ENCODE measurements around the gene VPS13D. TPM values are rescaled to one million over a fixed set of nuclear protein-coding genes. Genes with fewer than 3 reads are reported as not detected.

The VPS13D gene
- polyA plus RNA-seq, 1 of the 3 experiments (the other 2 are of a cell fraction), result 15.0 TPM

DNA sequence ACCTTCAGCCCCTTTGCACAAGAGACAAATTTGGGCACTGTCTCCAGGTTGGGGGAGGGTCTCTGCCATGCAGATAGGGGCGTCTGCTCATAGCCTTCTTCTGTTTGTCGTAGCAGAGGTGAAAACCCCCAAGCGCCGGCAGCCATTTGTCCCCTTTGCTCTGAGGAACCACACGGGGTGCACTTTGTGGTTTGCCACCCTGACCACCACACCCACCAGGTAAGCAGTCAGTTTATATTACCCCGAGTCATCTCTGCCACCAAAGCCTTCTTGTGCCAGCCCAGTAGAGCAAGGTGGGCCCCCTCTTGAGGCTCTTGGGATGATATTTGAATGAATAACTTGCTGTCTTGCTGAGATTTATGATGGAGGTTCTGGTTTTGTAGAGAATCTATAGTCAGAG is 111.8 kb downstream of the VPS13D start:
- Histone ChIP-seq H3K9me3 (no peaks in the 10 kb centered on the region), H3K4me2 (no peak overlapping the region), H4K20me1 (ENCODE audit: insufficient read depth) (no peaks in the 10 kb centered on the region), H3K36me3 (replicated peaks in 1 of 2; ENCODE audit: control insufficient read depth in 1 of 2, insufficient read depth in 2 of 2, low read length in 1 of 2) (peaks cover 41 to 52% of the 10 kb centered on the region in 2 experiments), H3F3A (replicated peaks; ENCODE audit: insufficient read depth) (no peaks in the 10 kb centered on the region), H3K9ac (no peak overlapping the region), H3K27me3 (ENCODE audit: insufficient read depth) (no peaks in the 10 kb centered on the region), H3K27ac (ENCODE audit: low read depth in 2 of 2, low read length in 1 of 2) (no peak overlapping the region; a peak in 1 of 4 replicates), H3K9me2 (no peaks in the 10 kb centered on the region), H3K4me3 (ENCODE audit: low read depth in 2 of 2, low read length in 1 of 2) (no peak overlapping the region), H2AFZ (ENCODE audit: low read depth) (no peak overlapping the region), H3K4me1 (ENCODE audit: control insufficient read depth in 1 of 2, insufficient read depth in 2 of 2, low read depth in 1 of 2, low read length in 1 of 2) (peaks cover 0 to 43% of the 10 kb centered on the region in 2 experiments; a peak in 2 of 4 replicates), H3K79me2 (ENCODE audit: insufficient read depth) (no peaks in the 10 kb centered on the region)
- DNase-seq, result no peak
- WGBS (ENCODE audit: low lambda C conversion rate), result 93% methylated on average over 6 of the region's 6 CpGs
- ChIA-PET CTCF (interaction anchor here (1.3 to 5.1 kb wide), 3 partner anchors 15 to 277 kb away, joined by 4 to 31 read pairs (median 4); partner anchors contain the start of gene DHRS3), POLR2A (interaction anchor here (0.7 kb wide), 1 partner anchor 67 kb away, joined by 3 read pairs; no protein-coding TSS in a partner anchor)
- TF ChIP-seq TAF1 (IDR thresholded peaks at IDR 0.05; ENCODE audit: borderline replicate concordance, low read depth, low read length) (no peak), TEAD4 (IDR thresholded peaks at IDR 0.05; ENCODE audit: borderline replicate concordance, insufficient read depth) (no peak), FOXM1 (IDR thresholded peaks at IDR 0.05; ENCODE audit: low read depth) (no peak), NFIC (IDR thresholded peaks at IDR 0.05; ENCODE audit: borderline replicate concordance) (no peak), SMC3 (IDR thresholded peaks at IDR 0.05; ENCODE audit: low read depth, low read length) (no peak)
- TF ChIP-seq, protein P1, sequence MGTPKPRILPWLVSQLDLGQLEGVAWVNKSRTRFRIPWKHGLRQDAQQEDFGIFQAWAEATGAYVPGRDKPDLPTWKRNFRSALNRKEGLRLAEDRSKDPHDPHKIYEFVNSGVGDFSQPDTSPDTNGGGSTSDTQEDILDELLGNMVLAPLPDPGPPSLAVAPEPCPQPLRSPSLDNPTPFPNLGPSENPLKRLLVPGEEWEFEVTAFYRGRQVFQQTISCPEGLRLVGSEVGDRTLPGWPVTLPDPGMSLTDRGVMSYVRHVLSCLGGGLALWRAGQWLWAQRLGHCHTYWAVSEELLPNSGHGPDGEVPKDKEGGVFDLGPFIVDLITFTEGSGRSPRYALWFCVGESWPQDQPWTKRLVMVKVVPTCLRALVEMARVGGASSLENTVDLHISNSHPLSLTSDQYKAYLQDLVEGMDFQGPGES (IDR thresholded peaks at IDR 0.05; ENCODE audit: low read depth, low read length), result no peak

DNA sequence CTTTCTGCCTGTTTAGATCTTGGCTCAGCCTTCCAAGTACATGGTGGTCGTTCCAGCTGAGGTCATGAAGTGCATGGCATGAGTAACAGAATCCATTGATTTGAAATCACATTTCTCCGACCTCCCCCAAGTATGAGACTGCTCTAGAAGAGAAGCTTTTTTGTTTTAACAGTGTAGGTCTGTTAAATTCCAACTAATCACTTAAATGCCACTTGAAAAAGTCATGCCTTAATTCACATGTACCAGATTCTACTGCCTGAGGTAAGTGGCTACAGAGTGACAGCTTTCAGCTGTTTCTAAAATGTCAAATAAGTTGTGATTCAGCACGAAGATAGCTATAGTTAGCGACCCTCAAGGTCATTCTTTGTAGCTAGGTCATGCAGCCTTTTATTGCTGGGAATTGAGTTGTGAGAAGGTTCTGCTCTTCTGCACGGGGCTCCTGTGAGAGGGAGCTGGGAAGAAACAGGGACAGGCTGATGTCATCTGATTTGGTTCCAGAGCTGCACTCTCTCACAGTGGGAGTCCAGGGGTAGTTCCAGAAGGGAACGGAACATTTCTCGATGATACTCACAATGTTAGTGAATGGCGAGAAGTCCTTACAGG is 112.7 kb downstream of the VPS13D start:
- Histone ChIP-seq H3K36me3 (replicated peaks in 1 of 2; ENCODE audit: control insufficient read depth in 1 of 2, insufficient read depth in 2 of 2, low read length in 1 of 2) (peaks cover 35 to 54% of the 10 kb centered on the region in 2 experiments), H3K27ac (ENCODE audit: low read depth in 2 of 2, low read length in 1 of 2) (peak overlapping the region in 1 of 2 experiments; percentile 47; a peak in 1 of 4 replicates), H3K27me3 (ENCODE audit: insufficient read depth) (no peaks in the 10 kb centered on the region), H3K4me3 (ENCODE audit: low read depth in 2 of 2, low read length in 1 of 2) (no peak overlapping the region), H3K9me3 (no peaks in the 10 kb centered on the region), H2AFZ (ENCODE audit: low read depth) (no peak overlapping the region), H3K4me2 (no peak overlapping the region), H3K4me1 (ENCODE audit: control insufficient read depth in 1 of 2, insufficient read depth in 2 of 2, low read depth in 1 of 2, low read length in 1 of 2) (peaks cover 0 to 43% of the 10 kb centered on the region in 2 experiments; a peak in 2 of 4 replicates), H3K9ac (no peak overlapping the region), H3K79me2 (ENCODE audit: insufficient read depth) (no peaks in the 10 kb centered on the region), H4K20me1 (ENCODE audit: insufficient read depth) (no peaks in the 10 kb centered on the region), H3K9me2 (no peaks in the 10 kb centered on the region), H3F3A (replicated peaks; ENCODE audit: insufficient read depth) (no peaks in the 10 kb centered on the region)
- no peak for DNase-seq
- 84% methylated on average over 8 of the region's 8 CpGs for whole genome bisulfite sequencing (ENCODE audit: low lambda C conversion rate)
- CTCF ChIA-PET, result interaction anchor here (1.3 to 5.1 kb wide), 3 partner anchors 14 to 276 kb away, joined by 4 to 31 read pairs (median 4); partner anchors contain the start of gene DHRS3
- no peak for TF ChIP-seq ELF1 (IDR thresholded peaks at IDR 0.05)
- TF ChIP-seq RAD21 (IDR thresholded peaks at IDR 0.05; ENCODE audit: low read length), result no peak
- TF ChIP-seq MXI1 (IDR thresholded peaks at IDR 0.05; ENCODE audit: low read depth, low read length), result no peak
- TF ChIP-seq GABPA (IDR thresholded peaks at IDR 0.05; ENCODE audit: low read depth), result no peak
- no peak for TF ChIP-seq YY1 (IDR thresholded peaks at IDR 0.05; ENCODE audit: low read depth)
- TF ChIP-seq CHD2 (IDR thresholded peaks at IDR 0.05; ENCODE audit: low read length, partially characterized antibody), result no peak
- TF ChIP-seq SIN3A (IDR thresholded peaks at IDR 0.05; ENCODE audit: borderline replicate concordance, low read depth, low read length), result no peak
- no peak for TF ChIP-seq RCOR1 (IDR thresholded peaks at IDR 0.05; ENCODE audit: low read length)
- TF ChIP-seq, protein P2, sequence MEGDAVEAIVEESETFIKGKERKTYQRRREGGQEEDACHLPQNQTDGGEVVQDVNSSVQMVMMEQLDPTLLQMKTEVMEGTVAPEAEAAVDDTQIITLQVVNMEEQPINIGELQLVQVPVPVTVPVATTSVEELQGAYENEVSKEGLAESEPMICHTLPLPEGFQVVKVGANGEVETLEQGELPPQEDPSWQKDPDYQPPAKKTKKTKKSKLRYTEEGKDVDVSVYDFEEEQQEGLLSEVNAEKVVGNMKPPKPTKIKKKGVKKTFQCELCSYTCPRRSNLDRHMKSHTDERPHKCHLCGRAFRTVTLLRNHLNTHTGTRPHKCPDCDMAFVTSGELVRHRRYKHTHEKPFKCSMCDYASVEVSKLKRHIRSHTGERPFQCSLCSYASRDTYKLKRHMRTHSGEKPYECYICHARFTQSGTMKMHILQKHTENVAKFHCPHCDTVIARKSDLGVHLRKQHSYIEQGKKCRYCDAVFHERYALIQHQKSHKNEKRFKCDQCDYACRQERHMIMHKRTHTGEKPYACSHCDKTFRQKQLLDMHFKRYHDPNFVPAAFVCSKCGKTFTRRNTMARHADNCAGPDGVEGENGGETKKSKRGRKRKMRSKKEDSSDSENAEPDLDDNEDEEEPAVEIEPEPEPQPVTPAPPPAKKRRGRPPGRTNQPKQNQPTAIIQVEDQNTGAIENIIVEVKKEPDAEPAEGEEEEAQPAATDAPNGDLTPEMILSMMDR (IDR thresholded peaks at IDR 0.05), result no peak
- no peak for TF ChIP-seq SMC3 (IDR thresholded peaks at IDR 0.05; ENCODE audit: low read depth, low read length)
- TF ChIP-seq NRF1 (IDR thresholded peaks at IDR 0.05; ENCODE audit: low read depth, low read length), result no peak
- no peak for TF ChIP-seq MEF2A (IDR thresholded peaks at IDR 0.05; ENCODE audit: borderline replicate concordance, low read depth)
- no peak for TF ChIP-seq RXRA (IDR thresholded peaks at IDR 0.05; ENCODE audit: borderline replicate concordance, low read depth)
- no peak for TF ChIP-seq EZH2phosphoT487 (IDR thresholded peaks at IDR 0.05; ENCODE audit: borderline replicate concordance, low read depth)
- no peak for TF ChIP-seq GATA2 (CRISPR knock-in tag; IDR thresholded peaks at IDR 0.05)
- no peak for TF ChIP-seq TAF1 (IDR thresholded peaks at IDR 0.05; ENCODE audit: borderline replicate concordance, low read depth, low read length)
- TF ChIP-seq, protein P3, sequence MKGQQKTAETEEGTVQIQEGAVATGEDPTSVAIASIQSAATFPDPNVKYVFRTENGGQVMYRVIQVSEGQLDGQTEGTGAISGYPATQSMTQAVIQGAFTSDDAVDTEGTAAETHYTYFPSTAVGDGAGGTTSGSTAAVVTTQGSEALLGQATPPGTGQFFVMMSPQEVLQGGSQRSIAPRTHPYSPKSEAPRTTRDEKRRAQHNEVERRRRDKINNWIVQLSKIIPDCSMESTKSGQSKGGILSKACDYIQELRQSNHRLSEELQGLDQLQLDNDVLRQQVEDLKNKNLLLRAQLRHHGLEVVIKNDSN (IDR thresholded peaks at IDR 0.05; ENCODE audit: borderline replicate concordance, low read depth), result no peak
- TF ChIP-seq, protein P4, sequence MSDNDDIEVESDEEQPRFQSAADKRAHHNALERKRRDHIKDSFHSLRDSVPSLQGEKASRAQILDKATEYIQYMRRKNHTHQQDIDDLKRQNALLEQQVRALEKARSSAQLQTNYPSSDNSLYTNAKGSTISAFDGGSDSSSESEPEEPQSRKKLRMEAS (IDR thresholded peaks at IDR 0.05; ENCODE audit: low read depth), result no peak
- TF ChIP-seq EP300 (IDR thresholded peaks at IDR 0.05; ENCODE audit: borderline replicate concordance in 1 of 2, low read depth in 1 of 2, low read length in 1 of 2), result no peak
- POLR2A ChIA-PET, result no interaction called here

Data from SK-N-SH (cell line).